Measurements from ENCODE around the gene C3.

GRCh38 chr19:6678690-6679109, 41.8 kb downstream of the C3 start:
- TF ChIP-seq CTCF (IDR thresholded peaks at IDR 0.05) (no peak), ZFX (IDR thresholded peaks at IDR 0.05; ENCODE audit: borderline replicate concordance) (no peak)

Measured in 22Rv1 (cell line).